GM19467 (cell line): Measurements from ENCODE around the gene DBF4B.

Experiments used
- ATAC-seq: cut with Tn5 transposase; IDR thresholded peaks from one replicate; pipeline ENCODE4 v1.9.1; 2021; ENCODE audit warnings: mild to moderate bottlenecking, moderate library complexity; ENCODE audit not compliant: unreplicated experiment

Gene DBF4B

DNA sequence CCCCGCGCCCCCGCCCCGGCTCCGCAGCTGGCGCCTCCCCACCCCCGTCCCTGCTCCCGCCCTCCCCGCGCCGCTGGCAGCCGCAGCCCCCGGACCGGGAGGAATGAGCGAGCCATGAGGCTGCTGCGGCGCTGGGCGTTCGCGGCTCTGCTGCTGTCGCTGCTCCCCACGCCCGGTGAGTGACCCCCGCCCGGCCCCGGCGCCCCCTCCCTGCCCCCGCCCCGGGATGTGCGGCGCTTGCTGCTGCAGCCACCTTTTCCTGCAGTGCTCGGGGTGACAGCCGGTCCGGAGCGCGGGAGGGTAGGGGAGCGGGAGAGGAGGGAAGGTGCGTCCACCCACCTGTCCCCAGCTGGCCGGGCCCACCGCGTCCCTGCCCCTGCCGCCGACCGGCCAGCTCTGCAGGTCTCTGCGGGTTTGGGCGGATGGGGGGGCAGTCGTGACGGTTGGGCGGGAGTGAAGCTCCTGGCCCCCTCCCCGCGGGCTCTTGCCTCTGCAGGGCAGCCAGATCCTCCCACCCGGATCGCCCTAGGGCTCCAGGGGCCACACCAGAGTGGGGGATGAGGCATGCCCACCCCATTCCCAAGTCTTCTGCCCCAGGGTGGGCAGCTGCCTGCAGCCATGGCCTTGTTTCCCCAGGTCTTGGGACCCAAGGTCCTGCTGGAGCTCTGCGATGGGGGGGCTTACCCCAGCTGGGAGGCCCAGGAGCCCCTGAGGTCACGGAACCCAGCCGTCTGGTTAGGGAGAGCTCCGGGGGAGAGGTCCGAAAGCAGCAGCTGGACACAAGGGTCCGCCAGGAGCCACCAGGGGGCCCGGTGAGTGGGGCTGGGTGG is 50.8 kb downstream of the DBF4B start:
- no peak for ATAC-seq

GRCh38 chr17:44759916-44760243 is 51.4 kb downstream of the DBF4B start:
- no peak for ATAC-seq

DNA sequence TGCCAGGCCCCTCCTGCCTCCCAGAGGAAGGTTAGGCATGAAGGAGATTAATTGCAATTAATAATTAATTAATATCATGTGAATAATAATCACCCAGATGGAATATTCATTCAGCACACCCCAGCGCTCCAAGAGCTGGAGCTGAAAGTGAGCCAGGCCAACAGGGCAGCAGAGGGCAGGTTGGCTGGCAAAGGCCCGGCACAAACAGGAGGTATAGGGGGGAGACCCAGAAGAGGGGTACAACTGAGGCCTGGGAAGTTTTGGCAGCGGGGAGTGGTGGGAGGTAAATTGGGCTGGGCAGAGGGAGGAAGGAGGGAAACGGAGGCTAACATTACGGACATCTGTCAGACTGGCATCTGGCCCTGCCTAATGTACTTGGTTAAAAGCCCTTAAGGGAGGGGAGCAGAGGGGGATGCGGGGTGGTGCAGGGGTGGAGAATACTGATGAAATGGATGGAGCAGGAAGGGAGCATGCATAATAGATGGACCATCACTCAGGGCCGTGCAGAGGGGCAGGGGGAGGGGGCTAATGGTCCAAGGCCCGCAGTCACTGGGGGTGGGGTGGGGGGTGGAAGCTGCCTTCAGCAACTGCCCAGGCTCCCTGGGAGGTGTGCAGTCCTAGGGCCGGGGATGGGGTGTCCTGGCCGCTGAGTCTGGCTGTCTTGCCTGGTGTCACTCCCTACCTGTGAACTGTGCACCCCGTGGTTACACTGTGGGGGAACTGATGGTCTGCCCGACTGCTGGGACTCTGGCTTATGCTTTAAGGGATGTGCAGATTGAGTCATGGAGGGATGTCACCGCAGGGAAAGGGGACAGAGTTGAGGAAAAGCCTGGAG is 52.2 kb downstream of the DBF4B start:
- ATAC-seq: no peak

DNA sequence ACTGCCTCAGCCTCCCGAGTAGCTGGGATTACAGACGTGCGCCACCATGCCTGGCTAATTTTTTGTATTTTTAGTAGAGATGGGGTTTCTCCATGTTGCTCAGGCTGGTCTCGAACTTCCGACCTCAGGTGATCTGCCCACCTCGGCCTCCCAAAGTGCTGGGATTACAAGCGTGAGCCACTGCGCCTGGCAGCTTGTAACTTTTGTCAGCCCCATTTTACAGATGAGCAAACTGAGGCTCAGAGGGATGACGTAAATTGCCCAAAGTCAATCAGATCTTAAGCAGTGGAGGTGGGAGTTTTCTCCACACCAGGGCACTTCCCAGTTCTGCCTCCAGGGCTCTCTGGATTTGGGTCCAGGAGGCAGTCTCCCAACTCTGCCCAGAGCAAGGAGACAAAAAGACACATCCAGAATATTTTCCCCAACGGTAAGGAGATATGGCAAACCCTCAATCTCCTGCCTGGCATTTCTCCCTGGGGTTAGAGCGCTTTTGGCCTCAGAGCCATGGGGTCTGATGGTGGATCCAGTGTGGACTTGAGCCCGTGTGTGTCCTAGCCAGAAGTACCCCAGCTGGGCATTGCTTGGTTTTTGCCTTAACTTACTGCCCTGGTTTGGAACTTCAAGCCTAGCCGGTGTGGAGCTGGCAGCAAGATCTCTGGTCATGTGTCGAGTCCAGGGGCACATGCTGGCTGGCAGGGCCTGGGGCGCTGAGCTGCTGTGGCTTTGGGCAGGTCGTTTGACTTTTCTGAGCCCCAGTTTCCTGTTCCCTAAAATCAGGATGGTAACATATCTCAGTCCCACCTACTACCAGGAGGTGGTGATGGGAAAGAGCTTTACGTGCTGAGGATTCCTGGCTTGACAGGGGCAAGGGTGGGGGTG is 53.7 kb downstream of the DBF4B start:
- no peak for ATAC-seq

GRCh38 chr17:44763170-44763569 is 54.7 kb downstream of the DBF4B start:
- no peak for ATAC-seq

- ATAC-seq: no peak
These were observed 57.5 kb downstream of the DBF4B start for GRCh38 chr17:44765965-44766364.

DNA sequence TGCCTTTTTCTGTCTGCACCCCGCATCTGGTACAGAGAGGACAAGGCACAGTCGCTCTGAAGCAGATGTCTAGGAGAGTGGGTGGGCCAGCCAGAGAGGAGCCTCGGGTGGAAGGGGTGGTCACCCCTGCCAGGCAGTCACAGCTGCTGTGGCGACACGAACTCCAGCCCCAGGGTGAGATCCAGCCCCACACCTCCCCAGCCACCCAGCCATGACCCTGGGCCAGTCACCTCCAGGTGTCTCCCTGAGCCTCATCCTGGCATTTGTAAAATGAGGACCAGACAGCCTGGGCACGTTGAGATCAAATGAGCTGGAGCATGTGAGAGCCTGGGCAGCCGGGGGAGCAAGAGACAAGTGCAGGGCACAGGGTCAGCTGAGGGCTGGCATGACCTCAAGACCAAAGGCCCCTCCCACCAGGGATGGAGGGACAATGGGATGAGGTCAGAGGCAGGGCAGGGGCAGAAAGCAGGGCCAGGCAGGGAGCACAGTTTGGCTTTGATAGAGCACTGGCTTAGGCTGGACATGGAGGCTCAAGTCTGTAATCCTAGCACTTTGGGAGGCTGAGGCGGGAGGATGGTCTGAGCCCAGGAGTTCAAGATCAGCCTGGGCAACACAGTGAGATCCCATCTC is 58.1 kb downstream of the DBF4B start:
- ATAC-seq: no peak

- no peak for ATAC-seq
These were observed 59.0 kb downstream of the DBF4B start for GRCh38 chr17:44767493-44767892.

- ATAC-seq: no peak
These were observed 60.2 kb downstream of the DBF4B start for GRCh38 chr17:44768505-44769142.

GRCh38 chr17:44769230-44769629 is 60.8 kb downstream of the DBF4B start:
- ATAC-seq: no peak

DNA sequence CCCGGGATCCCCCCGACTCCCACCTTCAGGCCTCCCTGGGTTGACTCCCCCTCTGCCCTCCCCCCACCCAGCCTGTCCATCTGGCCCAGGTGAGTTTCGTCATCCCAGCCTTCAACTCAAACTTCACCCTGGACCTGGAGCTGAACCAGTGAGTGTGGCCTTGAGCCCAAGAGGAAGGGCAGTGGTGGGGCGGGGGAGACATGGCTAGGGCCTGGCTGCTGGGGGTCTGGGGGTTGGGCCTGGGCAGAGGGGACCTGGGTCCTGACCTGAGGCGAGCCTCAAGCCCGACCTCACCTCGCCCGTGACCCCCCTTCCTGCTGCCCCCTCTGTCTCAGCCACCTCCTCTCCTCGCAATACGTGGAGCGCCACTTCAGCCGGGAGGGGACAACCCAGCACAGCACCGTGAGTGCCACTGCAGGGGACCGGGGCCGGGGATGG is 61.2 kb downstream of the DBF4B start:
- no peak for ATAC-seq

DNA sequence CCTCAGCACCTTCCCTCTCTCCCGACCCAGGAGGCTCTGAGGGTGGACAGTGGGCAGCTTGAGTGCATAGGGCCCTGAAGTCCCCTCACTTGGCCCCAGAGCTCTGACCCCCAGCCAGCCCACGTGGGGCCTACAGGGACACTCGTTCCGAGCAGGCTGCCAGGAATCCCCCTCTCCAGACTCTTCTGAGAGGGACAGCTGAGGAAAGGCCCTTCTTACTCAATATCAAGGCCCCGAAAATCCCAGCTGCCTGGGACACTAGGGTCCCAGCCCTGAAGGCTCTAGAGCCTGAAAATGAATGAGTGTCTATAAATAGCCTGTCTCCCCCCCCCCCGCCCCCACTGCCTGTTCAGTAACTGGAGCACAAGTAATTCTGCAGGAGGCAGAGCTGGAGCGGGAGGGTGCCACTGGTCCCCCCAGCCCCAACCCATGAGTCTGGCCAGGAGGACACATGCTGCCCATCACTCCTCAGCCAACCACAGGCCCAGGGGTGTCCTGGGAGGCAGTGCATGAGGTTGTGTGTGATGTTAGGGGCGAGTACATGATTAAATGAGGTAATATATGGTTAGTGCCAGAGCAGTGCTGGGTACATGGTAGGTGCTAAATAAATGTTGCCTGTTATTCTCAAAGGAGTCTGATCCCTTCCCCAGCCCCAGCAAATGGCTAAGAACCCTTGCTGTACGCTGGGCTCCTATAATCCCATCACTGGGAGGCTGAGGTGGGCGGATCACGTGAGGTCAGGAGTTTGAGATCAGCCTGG is 61.9 kb downstream of the DBF4B start:
- no peak for ATAC-seq

- no peak for ATAC-seq
These were observed 64.0 kb downstream of the DBF4B start for GRCh38 chr17:44772308-44773045.

DNA sequence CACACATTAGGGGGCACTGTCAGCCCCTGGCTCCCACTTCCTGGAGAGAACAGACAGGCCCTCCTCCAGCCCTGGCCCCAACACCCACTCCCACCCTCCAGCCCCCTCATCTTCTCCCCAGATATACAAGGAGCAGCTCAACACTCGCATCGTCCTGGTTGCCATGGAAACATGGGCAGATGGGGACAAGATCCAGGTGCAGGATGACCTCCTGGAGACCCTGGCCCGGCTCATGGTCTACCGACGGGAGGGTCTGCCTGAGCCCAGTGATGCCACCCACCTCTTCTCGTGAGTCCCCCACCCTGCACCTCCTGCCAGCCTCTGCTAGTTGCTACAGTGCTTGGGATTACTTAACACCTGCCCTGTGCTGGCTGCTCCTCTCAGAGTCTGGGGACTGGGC is 64.7 kb downstream of the DBF4B start:
- ATAC-seq: no peak

DNA sequence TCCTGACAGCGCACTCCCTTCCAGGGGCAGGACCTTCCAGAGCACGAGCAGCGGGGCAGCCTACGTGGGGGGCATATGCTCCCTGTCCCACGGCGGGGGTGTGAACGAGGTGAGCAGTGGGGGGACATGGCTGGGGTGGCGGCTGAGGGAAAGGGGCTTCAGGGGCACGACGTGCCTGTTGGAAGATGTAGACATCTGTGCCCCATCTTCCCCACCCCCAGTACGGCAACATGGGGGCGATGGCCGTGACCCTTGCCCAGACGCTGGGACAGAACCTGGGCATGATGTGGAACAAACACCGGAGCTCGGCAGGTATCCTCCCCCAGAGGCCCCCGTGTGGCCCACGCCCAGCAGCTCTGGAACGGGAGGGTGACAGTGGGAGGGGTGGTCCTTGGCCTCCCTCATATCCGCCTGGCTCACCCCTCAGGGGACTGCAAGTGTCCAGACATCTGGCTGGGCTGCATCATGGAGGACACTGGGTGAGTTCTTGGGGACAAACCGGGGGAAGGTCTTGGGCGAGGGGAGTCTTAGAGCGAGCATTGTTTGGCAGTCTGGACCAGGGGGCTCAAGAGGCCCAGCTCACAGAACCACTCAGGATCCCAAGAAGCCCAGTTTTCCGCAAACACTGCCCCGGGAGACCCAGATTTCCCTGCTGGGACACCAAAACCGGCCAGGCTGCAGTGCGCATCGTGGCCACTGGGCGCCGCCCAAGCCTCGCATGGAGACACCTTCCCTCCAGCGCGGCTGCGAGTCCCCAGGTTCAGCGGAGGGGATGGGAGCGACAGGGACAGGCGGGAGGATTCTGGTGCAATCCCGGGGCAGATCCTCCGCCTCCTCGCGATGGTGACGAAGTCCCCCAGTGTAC is 66.0 kb downstream of the DBF4B start:
- ATAC-seq: no peak

- peak; percentile 83 for ATAC-seq
These were observed 66.8 kb downstream of the DBF4B start for GRCh38 chr17:44775136-44775837.
